ENCODE measurements around the gene KCNA2.

KCNA2 gene

GRCh38 chr1:110633646-110634030, 27.5 kb upstream of the KCNA2 start:
- no peak for TF ChIP-seq CTCF (IDR thresholded peaks at IDR 0.05; ENCODE audit: unreplicated experiment in 3 of 3)
- H3K27ac Mint-ChIP-seq = no peak overlapping the region
- H3K4me3 Mint-ChIP-seq = no peak overlapping the region
- H3K36me3 Mint-ChIP-seq (ENCODE audit: low read depth) = no peaks in the 10 kb centered on the region
- H3K27me3 Mint-ChIP-seq (ENCODE audit: low read depth) = peaks cover 34% of the 10 kb centered on the region
- H3K9me3 Mint-ChIP-seq = no peaks in the 10 kb centered on the region
- no peaks in the 10 kb centered on the region for H3K4me1 Mint-ChIP-seq

- TF ChIP-seq CTCF (IDR thresholded peaks at IDR 0.05; ENCODE audit: unreplicated experiment in 3 of 3) = no peak
- Mint-ChIP-seq H3K4me1 (no peaks in the 10 kb centered on the region), H3K27ac (no peak overlapping the region), H3K4me3 (no peak overlapping the region), H3K27me3 (ENCODE audit: low read depth) (peaks cover 36% of the 10 kb centered on the region), H3K36me3 (ENCODE audit: low read depth) (no peaks in the 10 kb centered on the region), H3K9me3 (no peaks in the 10 kb centered on the region)
Measured at GRCh38 chr1:110631836-110632620, 25.9 kb upstream of the KCNA2 start.

GRCh38 chr1:110630839-110631663, 24.9 kb upstream of the KCNA2 start:
- TF ChIP-seq CTCF (IDR thresholded peaks at IDR 0.05; ENCODE audit: unreplicated experiment in 3 of 3) = peak; percentile 66 to 80 (median 78)
- H3K9me3 Mint-ChIP-seq = no peaks in the 10 kb centered on the region
- no peak overlapping the region for H3K4me3 Mint-ChIP-seq
- no peaks in the 10 kb centered on the region for H3K4me1 Mint-ChIP-seq
- no peak overlapping the region for H3K27ac Mint-ChIP-seq
- peaks cover 36% of the 10 kb centered on the region for H3K27me3 Mint-ChIP-seq (ENCODE audit: low read depth)
- H3K36me3 Mint-ChIP-seq (ENCODE audit: low read depth) = no peaks in the 10 kb centered on the region

GRCh38 chr1:110628323-110629105, 22.4 kb upstream of the KCNA2 start:
- Mint-ChIP-seq H3K27ac (no peak overlapping the region), H3K4me1 (no peaks in the 10 kb centered on the region), H3K4me3 (no peak overlapping the region), H3K36me3 (ENCODE audit: low read depth) (no peaks in the 10 kb centered on the region), H3K9me3 (no peaks in the 10 kb centered on the region), H3K27me3 (ENCODE audit: low read depth) (peaks cover 36% of the 10 kb centered on the region)
- TF ChIP-seq CTCF (IDR thresholded peaks at IDR 0.05; ENCODE audit: unreplicated experiment in 3 of 3) = no peak

- TF ChIP-seq CTCF (IDR thresholded peaks at IDR 0.05; ENCODE audit: unreplicated experiment in 3 of 3) = no peak
- H3K4me3 Mint-ChIP-seq = no peak overlapping the region
- no peaks in the 10 kb centered on the region for H3K36me3 Mint-ChIP-seq (ENCODE audit: low read depth)
- peaks cover 37% of the 10 kb centered on the region for H3K27me3 Mint-ChIP-seq (ENCODE audit: low read depth)
- H3K4me1 Mint-ChIP-seq = no peaks in the 10 kb centered on the region
- H3K9me3 Mint-ChIP-seq = no peaks in the 10 kb centered on the region
- no peak overlapping the region for H3K27ac Mint-ChIP-seq
Measured at GRCh38 chr1:110627764-110628163, 21.6 kb upstream of the KCNA2 start.
